ENCODE measurements around the gene CDSN.

The CDSN gene

GRCh38 chr6:31143148-31143547 lies 22.9 kb upstream of the CDSN start:
- DNase-seq (ENCODE audit: low read depth), result no peak
- TF ChIP-seq CTCF (IDR thresholded peaks at IDR 0.05; ENCODE audit: insufficient read depth, low read depth, low read length, missing control alignments), result no peak
- no peak overlapping the region for H3K4me3 ChIP-seq (ENCODE audit: low read depth, low read length)

GRCh38 chr6:31142361-31142761 lies 22.1 kb upstream of the CDSN start:
- TF ChIP-seq CTCF (IDR thresholded peaks at IDR 0.05; ENCODE audit: insufficient read depth, low read depth, low read length, missing control alignments), result no peak
- no peak for DNase-seq (ENCODE audit: low read depth)
- H3K4me3 ChIP-seq (ENCODE audit: low read depth, low read length), result no peak overlapping the region

- no peak for DNase-seq (ENCODE audit: low read depth)
- TF ChIP-seq CTCF (IDR thresholded peaks at IDR 0.05; ENCODE audit: insufficient read depth, low read depth, low read length, missing control alignments), result no peak
Observed at GRCh38 chr6:31140643-31141042, 20.4 kb upstream of the CDSN start.

GRCh38 chr6:31139599-31139998 lies 19.4 kb upstream of the CDSN start:
- DNase-seq (ENCODE audit: low read depth), result no peak
- TF ChIP-seq CTCF (IDR thresholded peaks at IDR 0.05; ENCODE audit: insufficient read depth, low read depth, low read length, missing control alignments), result no peak
- H3K4me3 ChIP-seq (ENCODE audit: low read depth, low read length), result no peak overlapping the region

More at GRCh38 chr6:31140643-31141042, 20.4 kb upstream of the CDSN start:
- H3K4me3 ChIP-seq (ENCODE audit: low read depth, low read length), result no peak overlapping the region

GRCh38 chr6:31138982-31139381 lies 18.7 kb upstream of the CDSN start, which contains the start of gene PSORS1C2:
TSS of gene PSORS1C2 (minus strand) at chr6:31139066. CDS start at chr6:31139026, 40 bp downstream.
- no peak for TF ChIP-seq CTCF (IDR thresholded peaks at IDR 0.05; ENCODE audit: insufficient read depth, low read depth, low read length, missing control alignments)
- no peak within 1 kb of the TSS for H3K4me3 ChIP-seq (ENCODE audit: low read depth, low read length)
- DNase-seq (ENCODE audit: low read depth), result no peak

- no peak overlapping the region for H3K4me3 ChIP-seq (ENCODE audit: low read depth, low read length)
- DNase-seq (ENCODE audit: low read depth), result peak; percentile 49
- no peak for TF ChIP-seq CTCF (IDR thresholded peaks at IDR 0.05; ENCODE audit: insufficient read depth, low read depth, low read length, missing control alignments)
Observed at GRCh38 chr6:31135710-31136109, 15.5 kb upstream of the CDSN start.

- no peak overlapping the region for H3K4me3 ChIP-seq (ENCODE audit: low read depth, low read length)
- DNase-seq (ENCODE audit: low read depth), result no peak
- no peak for TF ChIP-seq CTCF (IDR thresholded peaks at IDR 0.05; ENCODE audit: insufficient read depth, low read depth, low read length, missing control alignments)
Observed at GRCh38 chr6:31132806-31133205, 12.6 kb upstream of the CDSN start.

Measured in GM12865 (cell line).